CD14-positive monocyte (primary cell): ENCODE results near the gene PHPT1. TPM values are rescaled to one million over a fixed set of nuclear protein-coding genes. Genes with fewer than 3 reads are reported as not detected.

ENCODE experiments used
- DNase-seq, 3 donors: peaks; one replicate each; pipeline ENCODE4 v3.0.0-alpha.2; 2011 to 2022
- H2AFZ ChIP-seq: 2 replicates; pipeline ENCODE4 v1.6.0; 2012; ENCODE audit warnings: mild to moderate bottlenecking, low read depth, low read length, inconsistent platforms; ENCODE audit not compliant: insufficient read depth, poor library complexity, severe bottlenecking
- H3K27ac ChIP-seq, 2 donors: 1 replicate in 1 of 2; 2 replicates in 1 of 2; pipeline ENCODE4 v1.5.1; 2012 to 2013; ENCODE audit warnings: low read length in 2 of 2, control low read depth in 1 of 2, inconsistent platforms in 1 of 2, low read depth in 1 of 2, mild to moderate bottlenecking in 1 of 2
- H3K27me3 ChIP-seq, 2 donors: one replicate each; pipeline versions ENCODE4 v1.6.0 to v1.6.1; 2011 to 2013; ENCODE audit warnings: low read length in 2 of 2; ENCODE audit not compliant: control insufficient read depth in 2 of 2, insufficient read depth in 2 of 2
- H3K36me3 ChIP-seq, 2 donors: replicated peaks in 1 of 2; 1 replicate in 1 of 2; 2 replicates in 1 of 2; pipeline versions ENCODE4 v1.5.1 to v1.6.1; 2012 to 2013; ENCODE audit warnings: low read length in 2 of 2, control low read depth in 1 of 2, inconsistent platforms in 1 of 2, mild to moderate bottlenecking in 1 of 2; ENCODE audit not compliant: insufficient read depth in 2 of 2, control insufficient read depth in 1 of 2
- H3K4me1 ChIP-seq, 2 donors: 1 replicate in 1 of 2; 2 replicates in 1 of 2; pipeline versions ENCODE4 v1.5.1 to v1.6.1; 2012 to 2013; ENCODE audit warnings: low read length in 2 of 2, control low read depth in 1 of 2, inconsistent platforms in 1 of 2, mild to moderate bottlenecking in 1 of 2, moderate library complexity in 1 of 2; ENCODE audit not compliant: insufficient read depth in 2 of 2, control insufficient read depth in 1 of 2
- H3K4me2 ChIP-seq: replicated peaks from 2 replicates; pipeline ENCODE3; 2012; ENCODE audit warnings: low read length, moderate library complexity, mild to moderate bottlenecking; ENCODE audit not compliant: poor library complexity, severe bottlenecking; ENCODE audit errors: extremely low read depth
- H3K4me3 ChIP-seq, 3 experiments: fragments of 200-600 bp in 1 of 3; sonication (generic) in 1 of 3; replicated peaks in 1 of 3; 1 replicate in 2 of 3; 2 replicates in 1 of 3; pipeline ENCODE4 v1.5.1; 2011 to 2013; ENCODE audit warnings: low read length in 3 of 3, mild to moderate bottlenecking in 3 of 3, control low read depth in 2 of 3, low read depth in 2 of 3, inconsistent platforms in 1 of 3, moderate library complexity in 1 of 3
- H3K79me2 ChIP-seq: 2 replicates; pipeline ENCODE4 v1.6.0; 2012; ENCODE audit warnings: mild to moderate bottlenecking, control low read depth, inconsistent platforms, low read length, moderate library complexity; ENCODE audit not compliant: insufficient read depth
- H3K9ac ChIP-seq: 2 replicates; pipeline ENCODE4 v1.6.0; 2017; ENCODE audit warnings: low read length, mild to moderate bottlenecking; ENCODE audit not compliant: insufficient read depth, poor library complexity, severe bottlenecking
- H3K9me3 ChIP-seq, 2 donors: replicated peaks in 1 of 2; 1 replicate in 1 of 2; 2 replicates in 1 of 2; pipeline versions ENCODE4 v1.5.1 to v1.6.1; 2012 to 2013; ENCODE audit warnings: low read length in 2 of 2, control low read depth in 1 of 2; ENCODE audit not compliant: control insufficient read depth in 1 of 2, insufficient read depth in 1 of 2
- H4K20me1 ChIP-seq: 2 replicates; pipeline ENCODE4 v1.6.0; 2012; ENCODE audit warnings: mild to moderate bottlenecking, low read length, control low read depth, moderate library complexity; ENCODE audit not compliant: insufficient read depth
- H3K27ac Mint-ChIP-seq, 7 donors: one replicate each; pipeline ENCODE4 v1.8.0; 2020; ENCODE audit warnings: mild to moderate bottlenecking in 7 of 7, mixed read lengths in 7 of 7, moderate library complexity in 6 of 7, inconsistent platforms in 2 of 7
- H3K27me3 Mint-ChIP-seq, 3 donors: one replicate each; pipeline ENCODE4 v1.8.0; 2021 to 2022; ENCODE audit warnings: low read depth in 3 of 3, mild to moderate bottlenecking in 3 of 3, mixed read lengths in 3 of 3, moderate library complexity in 3 of 3, inconsistent platforms in 1 of 3
- H3K36me3 Mint-ChIP-seq, 2 donors: one replicate each; pipeline ENCODE4 v1.8.0; 2020; ENCODE audit warnings: mixed read lengths in 2 of 2, inconsistent platforms in 1 of 2, mild to moderate bottlenecking in 1 of 2
- H3K4me1 Mint-ChIP-seq: one replicate; pipeline ENCODE4 v1.8.0; 2020; ENCODE audit warnings: mild to moderate bottlenecking, mixed read lengths
- H3K4me3 Mint-ChIP-seq, 2 donors: one replicate each; pipeline ENCODE4 v1.8.0; 2020; ENCODE audit warnings: mild to moderate bottlenecking in 2 of 2, mixed read lengths in 2 of 2, moderate library complexity in 1 of 2
- H3K9me3 Mint-ChIP-seq, 7 donors: one replicate each; pipeline ENCODE4 v1.8.0; 2020 to 2022; ENCODE audit warnings: mixed read lengths in 7 of 7, mild to moderate bottlenecking in 6 of 7, moderate library complexity in 6 of 7, inconsistent platforms in 2 of 7
- WGBS: methylation state at CpG from one replicate; pipeline ENCODE4 v1.1.5; 2013; ENCODE audit warnings: missing lambda C conversion rate; ENCODE audit not compliant: insufficient coverage; 5-methylcytosine and 5-hydroxymethylcytosine counted together
- intact Hi-C, 2 donors: fragments of 100-400 bp; cut with micrococcal nuclease; formaldehyde crosslinking; loops; one replicate each; pipeline versions ENCODE4 v1.15.0 to v1.15.1; 2023
- polyA plus RNA-seq, 3 donors: library from polyadenylated mRNA; depleted of rRNA in 1 of 3; unstranded in 2 of 3; stranded (reverse) in 1 of 3; fragments of 300-500 nt in 2 of 3; fragments of >200 nt in 1 of 3; fragmentation: Illumina TruSeq in 2 of 3; gene quantifications; 1 replicate in 2 of 3; 2 replicates in 1 of 3; pipeline ENCODE4 v1.2.3, GENCODE V29; 2012 to 2021
- TF ChIP-seq, protein P1 (sequence below): fragments of 200-600 bp; IDR thresholded peaks from one replicate; pipeline ENCODE4 v1.8.0; 2022; ENCODE audit warnings: antibody characterized with exemption, mild to moderate bottlenecking

Gene PHPT1
- polyA plus RNA-seq, 3 donors = 70.0 to 163 (median 94.3) TPM

DNA sequence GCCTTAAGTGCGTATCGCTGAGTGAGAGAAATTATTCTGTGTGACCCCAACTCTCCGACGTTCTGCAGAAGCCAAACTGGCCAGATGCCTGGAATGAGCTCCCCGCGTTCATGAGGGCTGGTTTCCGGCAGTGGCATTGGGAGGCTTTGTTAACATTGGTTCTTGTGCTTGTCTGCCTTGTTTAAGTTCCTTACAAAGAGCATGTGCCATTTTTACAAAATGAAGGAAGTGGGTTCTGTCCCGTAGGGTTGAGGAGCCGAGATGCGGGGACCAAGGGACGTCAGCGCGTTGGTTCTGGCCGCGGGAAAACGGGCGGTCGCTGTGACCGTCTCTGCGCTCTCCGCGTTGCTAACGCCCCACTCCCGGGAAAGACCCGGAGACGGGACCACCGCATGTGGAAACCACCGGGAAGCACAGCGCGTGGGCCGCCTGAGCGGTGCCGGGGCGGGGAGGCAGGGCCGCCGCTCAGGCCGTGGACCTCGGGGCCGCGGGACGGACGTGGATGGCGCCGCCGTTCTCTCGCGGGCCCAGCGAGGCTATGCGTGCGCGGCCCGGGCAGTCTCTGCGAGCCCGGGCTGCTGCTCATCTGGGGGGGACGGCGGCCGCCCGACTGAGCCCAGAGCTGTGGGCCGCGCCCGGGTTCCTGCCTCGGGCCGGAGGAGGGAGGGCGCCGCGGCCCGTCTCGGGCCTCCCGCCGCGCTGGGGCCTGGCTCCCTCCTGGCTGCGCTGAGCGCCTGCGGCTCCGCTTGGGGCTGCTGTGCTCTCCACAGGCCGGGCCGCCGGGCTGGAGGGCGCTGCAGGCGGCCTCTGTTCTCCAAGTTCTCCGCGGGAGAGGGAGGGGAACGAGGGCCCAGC lies 28.0 kb upstream of the PHPT1 start:
- DNase-seq = no peak
- peak overlapping the region; percentile 2 to 60 (median 9) for H3K4me3 ChIP-seq
- H3K9me3 Mint-ChIP-seq = peaks cover 0 to 2% (median 0%) of the 10 kb centered on the region in 7 donors
- H2AFZ ChIP-seq = peak overlapping the region; percentile 53
- no peaks in the 10 kb centered on the region for H3K9me3 ChIP-seq
- peak overlapping the region; percentile 80 to 92 for H3K4me3 Mint-ChIP-seq
- H3K79me2 ChIP-seq = peaks cover 9% of the 10 kb centered on the region
- peaks cover 6 to 15% of the 10 kb centered on the region in 2 donors for H3K4me1 ChIP-seq
- 17% methylated on average over 83 of the region's 83 CpGs for WGBS
- peak overlapping the region; percentile 67 for H3K4me2 ChIP-seq
- H3K27me3 Mint-ChIP-seq = peaks cover 8 to 12% (median 11%) of the 10 kb centered on the region in 3 donors
- H3K27me3 ChIP-seq = peaks cover 0 to 7% of the 10 kb centered on the region in 2 donors
- H3K9ac ChIP-seq = peak overlapping the region; percentile 43
- H3K36me3 ChIP-seq = peaks cover 23 to 43% of the 10 kb centered on the region in 2 donors
- TF ChIP-seq, protein P1, sequence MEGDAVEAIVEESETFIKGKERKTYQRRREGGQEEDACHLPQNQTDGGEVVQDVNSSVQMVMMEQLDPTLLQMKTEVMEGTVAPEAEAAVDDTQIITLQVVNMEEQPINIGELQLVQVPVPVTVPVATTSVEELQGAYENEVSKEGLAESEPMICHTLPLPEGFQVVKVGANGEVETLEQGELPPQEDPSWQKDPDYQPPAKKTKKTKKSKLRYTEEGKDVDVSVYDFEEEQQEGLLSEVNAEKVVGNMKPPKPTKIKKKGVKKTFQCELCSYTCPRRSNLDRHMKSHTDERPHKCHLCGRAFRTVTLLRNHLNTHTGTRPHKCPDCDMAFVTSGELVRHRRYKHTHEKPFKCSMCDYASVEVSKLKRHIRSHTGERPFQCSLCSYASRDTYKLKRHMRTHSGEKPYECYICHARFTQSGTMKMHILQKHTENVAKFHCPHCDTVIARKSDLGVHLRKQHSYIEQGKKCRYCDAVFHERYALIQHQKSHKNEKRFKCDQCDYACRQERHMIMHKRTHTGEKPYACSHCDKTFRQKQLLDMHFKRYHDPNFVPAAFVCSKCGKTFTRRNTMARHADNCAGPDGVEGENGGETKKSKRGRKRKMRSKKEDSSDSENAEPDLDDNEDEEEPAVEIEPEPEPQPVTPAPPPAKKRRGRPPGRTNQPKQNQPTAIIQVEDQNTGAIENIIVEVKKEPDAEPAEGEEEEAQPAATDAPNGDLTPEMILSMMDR = no peak
- H3K4me1 Mint-ChIP-seq = peaks cover 9% of the 10 kb centered on the region
- no peak overlapping the region for H3K27ac ChIP-seq
- H4K20me1 ChIP-seq = peaks cover 54% of the 10 kb centered on the region
- H3K36me3 Mint-ChIP-seq = peaks cover 45 to 68% of the 10 kb centered on the region in 2 donors
- intact Hi-C loops = no loop called here
- H3K27ac Mint-ChIP-seq = no peak overlapping the region

DNA sequence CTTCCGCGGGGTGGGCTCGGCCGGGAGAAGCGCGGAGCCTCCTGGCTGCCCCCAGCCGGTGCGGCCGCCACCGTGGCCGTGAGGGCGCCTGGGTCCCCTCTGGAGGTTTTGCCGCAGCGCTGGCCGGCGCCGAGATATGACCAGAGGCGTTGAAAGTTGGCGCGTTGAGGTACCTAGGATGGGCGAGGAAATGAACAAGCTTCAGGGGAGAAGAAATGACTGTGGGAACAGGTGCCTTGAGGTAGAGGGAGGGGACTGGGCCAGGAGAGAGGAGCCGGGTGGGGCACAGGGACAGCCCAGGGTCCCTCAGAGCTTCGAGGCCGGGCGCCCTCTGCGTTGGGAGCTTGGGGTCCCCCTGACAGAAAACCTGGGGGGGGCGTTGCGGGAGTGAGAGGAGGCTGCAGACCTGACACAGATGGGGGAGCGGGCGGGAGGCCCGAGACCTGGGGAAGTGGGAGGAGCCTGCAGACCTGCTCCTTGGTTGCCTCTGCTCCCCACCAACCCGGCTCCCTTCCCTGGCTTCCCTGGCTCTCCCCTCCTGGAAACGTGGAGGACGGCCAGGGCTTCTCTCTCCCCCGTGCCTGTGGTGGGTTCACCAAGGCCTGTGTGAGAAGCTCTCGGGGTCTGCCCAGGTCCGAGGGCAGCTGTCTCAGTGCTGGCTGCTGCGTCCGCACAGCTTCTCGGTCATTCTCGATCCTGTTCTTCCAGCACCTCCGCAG lies 27.2 kb upstream of the PHPT1 start:
- Mint-ChIP-seq H3K9me3 (peaks cover 0 to 2% (median 0%) of the 10 kb centered on the region in 7 donors), H3K36me3 (peaks cover 43 to 67% of the 10 kb centered on the region in 2 donors), H3K27me3 (peaks cover 8 to 11% (median 10%) of the 10 kb centered on the region in 3 donors), H3K27ac (no peak overlapping the region), H3K4me3 (peak overlapping the region in 1 of 2 donors; percentile 64), H3K4me1 (peaks cover 9% of the 10 kb centered on the region)
- TF ChIP-seq, protein P1 = no peak
- intact Hi-C loops = no loop called here
- Histone ChIP-seq H3K9me3 (no peaks in the 10 kb centered on the region), H3K79me2 (peaks cover 5% of the 10 kb centered on the region), H4K20me1 (peaks cover 54% of the 10 kb centered on the region), H3K27ac (no peak overlapping the region), H3K4me2 (peak overlapping the region; percentile 67), H3K27me3 (peaks cover 0 to 7% of the 10 kb centered on the region in 2 donors), H2AFZ (no peak overlapping the region), H3K4me1 (peaks cover 6 to 15% of the 10 kb centered on the region in 2 donors), H3K4me3 (peak overlapping the region in 1 of 3 experiments; percentile 60), H3K36me3 (peaks cover 27 to 48% of the 10 kb centered on the region in 2 donors), H3K9ac (peak overlapping the region; percentile 43)
- no peak for DNase-seq
- 76% methylated on average over 31 of the region's 42 CpGs for WGBS
